Activated CD4-positive, alpha-beta T cell treated with anti-CD3 and anti-CD28 coated beads, Interleukin-2, amount 10 ng/mL, durations not matched to agents 24 days and 14 days (primary cell): ENCODE measurements around the gene FOXN3. TPM values are rescaled to one million over a fixed set of nuclear protein-coding genes. Genes with fewer than 3 reads are reported as not detected.
A peak's percentile ranks its signal among the peaks of the same experiment; 100 is the strongest.

ENCODE experiments used
- DNase-seq: peaks from one replicate; pipeline ENCODE4 v3.0.0; 2022
- H3K27ac Mint-ChIP-seq: one replicate; pipeline ENCODE4 v1.8.0; 2022; ENCODE audit warnings: mild to moderate bottlenecking, mixed read lengths
- H3K27me3 Mint-ChIP-seq: one replicate; pipeline ENCODE4 v1.8.0; 2022; ENCODE audit warnings: mixed read lengths
- H3K36me3 Mint-ChIP-seq: one replicate; pipeline ENCODE4 v1.8.0; 2022; ENCODE audit warnings: low read depth, mild to moderate bottlenecking, mixed read lengths
- H3K4me1 Mint-ChIP-seq: one replicate; pipeline ENCODE4 v1.8.0; 2021; ENCODE audit warnings: mixed read lengths
- H3K4me3 Mint-ChIP-seq: one replicate; pipeline ENCODE4 v1.8.0; 2022; ENCODE audit warnings: mild to moderate bottlenecking, moderate library complexity, mixed read lengths
- H3K9me3 Mint-ChIP-seq: one replicate; pipeline ENCODE4 v1.8.0; 2021; ENCODE audit warnings: mixed read lengths
- intact Hi-C: fragments of 100-400 bp; cut with micrococcal nuclease; formaldehyde crosslinking; loops from one replicate; pipeline ENCODE4 v1.15.1; 2023
- total RNA-seq: library from RNA; stranded (reverse); gene quantifications from 2 replicates; pipeline ENCODE4 v1.2.3, GENCODE V29; 2022

Gene FOXN3
- total RNA-seq, 1 donor from 2014 or later: 80.0 TPM

DNA sequence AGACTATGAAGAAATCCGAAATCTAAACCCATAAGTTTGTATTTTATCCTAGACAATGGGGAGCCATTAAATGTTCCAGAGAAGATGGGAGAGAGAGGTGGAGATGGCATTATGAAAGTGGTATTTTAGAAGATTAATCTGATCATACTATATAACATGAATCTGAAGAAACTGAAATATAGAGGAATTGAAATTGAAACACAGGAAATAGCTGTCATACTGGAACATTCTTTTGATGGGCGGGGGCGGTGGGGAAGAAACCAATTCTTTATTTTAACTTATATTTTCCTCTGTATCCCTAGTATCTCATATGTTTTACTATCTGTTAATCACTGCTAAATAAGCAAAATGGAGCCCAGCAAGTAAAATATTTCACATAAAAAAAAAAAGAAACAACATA, 27.0 kb upstream of the FOXN3 start:
- peak overlapping the region; percentile 16 for H3K4me3 Mint-ChIP-seq
- H3K36me3 Mint-ChIP-seq: peaks cover 13% of the 10 kb centered on the region
- peaks cover 47% of the 10 kb centered on the region for H3K4me1 Mint-ChIP-seq
- no peaks in the 10 kb centered on the region for H3K9me3 Mint-ChIP-seq
- peak overlapping the region; percentile 36 for H3K27ac Mint-ChIP-seq
- no peaks in the 10 kb centered on the region for H3K27me3 Mint-ChIP-seq
- DNase-seq: no peak
- intact Hi-C loops: loop anchor here (1.0 to 2.0 kb wide), 4 partner anchors 67 to 237 kb away; no protein-coding TSS in a partner anchor

DNA sequence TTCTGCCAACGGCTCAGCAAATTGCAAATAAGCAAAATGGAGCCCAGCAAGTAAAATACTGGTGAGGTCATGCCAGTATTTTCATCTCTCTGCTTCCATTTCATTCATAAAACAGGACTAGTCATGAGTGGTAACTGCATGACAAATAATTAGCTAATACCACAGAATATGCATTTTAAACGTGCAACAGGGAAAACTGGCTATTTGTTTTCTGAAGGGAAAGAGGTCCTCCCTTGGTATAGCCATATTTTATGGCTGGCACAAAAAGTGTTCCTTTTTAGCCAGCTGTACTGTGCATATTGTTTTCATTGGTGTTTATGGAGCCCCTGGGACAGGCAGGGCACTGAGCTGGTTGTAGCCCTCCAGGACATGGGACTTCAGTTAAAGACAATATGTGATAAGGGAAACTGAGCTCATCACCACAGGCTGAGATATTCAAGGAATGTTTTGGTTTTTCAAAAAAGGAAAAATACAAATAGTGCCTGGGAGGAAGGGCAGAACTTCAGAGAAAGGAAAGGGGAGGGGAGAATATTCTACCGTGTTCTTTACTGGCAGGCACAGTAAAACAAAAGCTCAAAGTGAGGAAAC, 26.1 kb upstream of the FOXN3 start:
- intact Hi-C loops: no loop called here
- Mint-ChIP-seq H3K4me3 (peak overlapping the region; percentile 70), H3K27me3 (no peaks in the 10 kb centered on the region), H3K27ac (peak overlapping the region; percentile 88), H3K4me1 (peaks cover 44% of the 10 kb centered on the region), H3K36me3 (peaks cover 13% of the 10 kb centered on the region), H3K9me3 (no peaks in the 10 kb centered on the region)
- no peak for DNase-seq

DNA sequence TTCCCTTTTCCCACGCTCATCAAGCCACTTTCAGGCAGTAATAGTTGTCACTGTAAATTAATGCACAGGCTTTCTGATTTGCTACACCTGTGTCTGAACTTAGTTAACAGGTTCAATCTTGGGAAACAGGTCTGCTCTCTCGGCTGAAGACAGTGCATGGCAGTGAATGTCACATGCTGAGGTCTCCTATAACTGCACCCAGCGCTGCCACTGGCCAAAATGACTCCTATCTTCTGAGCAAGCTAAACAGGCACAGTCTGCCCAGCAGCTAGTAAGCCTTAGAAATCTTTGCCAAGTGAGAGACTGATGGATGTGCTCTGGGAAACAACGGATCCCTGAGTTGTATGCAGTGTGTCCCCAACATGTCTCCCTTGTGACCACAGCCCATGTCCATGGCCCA, 25.2 kb upstream of the FOXN3 start:
- peaks cover 14% of the 10 kb centered on the region for H3K36me3 Mint-ChIP-seq
- DNase-seq: no peak
- no peaks in the 10 kb centered on the region for H3K27me3 Mint-ChIP-seq
- no peak overlapping the region for H3K4me3 Mint-ChIP-seq
- peaks cover 2% of the 10 kb centered on the region for H3K9me3 Mint-ChIP-seq
- peaks cover 35% of the 10 kb centered on the region for H3K4me1 Mint-ChIP-seq
- intact Hi-C loops: no loop called here
- H3K27ac Mint-ChIP-seq: no peak overlapping the region

DNA sequence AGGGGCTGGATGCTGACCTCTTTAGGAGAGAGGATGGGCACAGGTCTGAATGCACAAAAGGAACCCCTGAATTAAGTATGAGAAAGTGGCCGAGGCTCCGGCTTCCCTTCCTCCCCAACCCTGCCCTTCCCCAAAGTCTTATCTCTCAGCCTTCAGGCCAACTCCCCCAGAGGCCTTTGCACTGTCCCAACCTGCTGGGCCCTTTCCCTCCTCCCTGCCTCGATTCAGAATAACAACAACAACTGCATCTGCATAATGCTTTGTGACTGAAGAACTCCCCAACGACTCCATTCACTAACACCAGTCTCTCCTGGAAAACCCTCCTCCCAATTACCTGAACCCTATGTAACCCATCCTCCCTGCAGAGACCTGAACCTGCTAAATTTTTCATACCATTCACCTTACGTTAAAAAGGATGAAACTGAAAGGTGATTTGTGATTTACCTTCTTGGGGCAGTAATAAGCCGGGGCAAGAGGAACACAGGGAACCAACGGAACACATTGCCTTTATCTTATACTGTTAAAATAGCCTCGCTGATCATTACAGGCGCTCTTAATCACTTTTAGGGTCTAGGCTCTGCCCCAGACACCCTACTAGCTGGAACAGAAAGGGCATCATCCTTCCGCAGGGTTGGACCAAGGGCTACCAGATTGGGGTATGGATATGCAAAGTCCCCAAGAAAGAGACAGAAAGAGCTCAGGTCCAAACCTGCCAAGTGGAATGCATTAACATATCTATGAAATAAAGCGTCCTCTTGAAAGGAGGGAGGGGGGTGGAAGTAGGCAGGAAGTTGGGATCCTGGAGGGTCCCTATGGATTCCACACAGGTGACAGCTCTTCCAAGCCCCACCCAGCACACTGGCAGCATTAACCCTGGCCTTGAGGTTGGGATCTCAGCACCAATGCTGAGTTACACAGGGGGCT, 24.2 kb upstream of the FOXN3 start:
- H3K36me3 Mint-ChIP-seq: peaks cover 18% of the 10 kb centered on the region
- peaks cover 33% of the 10 kb centered on the region for H3K4me1 Mint-ChIP-seq
- intact Hi-C loops: no loop called here
- no peaks in the 10 kb centered on the region for H3K27me3 Mint-ChIP-seq
- no peak overlapping the region for H3K4me3 Mint-ChIP-seq
- no peak overlapping the region for H3K27ac Mint-ChIP-seq
- H3K9me3 Mint-ChIP-seq: peaks cover 4% of the 10 kb centered on the region
- DNase-seq: no peak

DNA sequence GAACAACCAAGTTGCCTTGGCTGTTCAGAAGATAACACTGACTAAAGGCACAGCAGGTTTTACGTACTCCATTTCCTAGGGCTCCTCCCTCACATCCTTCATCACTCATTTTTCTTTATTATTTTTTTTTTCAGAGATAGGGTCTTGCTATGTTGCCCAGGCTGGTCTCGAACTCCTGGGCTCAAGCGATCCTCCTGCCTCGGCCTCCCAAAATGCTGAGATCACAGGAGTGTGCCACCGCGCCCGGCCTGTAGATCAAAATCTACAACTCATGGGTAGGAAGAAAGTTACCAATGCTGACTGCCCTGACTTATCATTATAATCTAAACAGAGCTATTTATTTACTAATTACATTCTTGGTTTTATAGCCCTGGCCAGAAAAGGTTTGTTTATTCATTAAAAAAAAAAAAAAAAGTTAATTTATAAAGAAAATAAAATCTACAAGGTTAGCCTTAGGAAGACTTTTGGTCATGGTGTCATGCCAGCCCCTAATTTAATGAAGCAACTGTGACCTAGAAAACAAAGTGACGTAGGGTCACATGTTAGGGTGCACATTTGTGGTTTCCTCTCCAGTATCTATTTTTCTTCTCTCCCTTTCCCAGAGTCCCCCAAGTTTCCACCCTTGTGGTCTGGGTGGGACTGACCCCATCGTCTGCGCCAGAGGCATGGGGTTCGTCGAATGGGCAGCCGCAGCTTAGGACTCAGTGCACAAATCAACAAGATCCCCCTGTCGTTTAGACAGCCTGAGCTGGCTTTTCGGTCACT, 19.0 kb upstream of the FOXN3 start:
- no peak overlapping the region for H3K27ac Mint-ChIP-seq
- H3K4me1 Mint-ChIP-seq: peaks cover 16% of the 10 kb centered on the region
- intact Hi-C loops: no loop called here
- peaks cover 4% of the 10 kb centered on the region for H3K9me3 Mint-ChIP-seq
- no peaks in the 10 kb centered on the region for H3K27me3 Mint-ChIP-seq
- H3K4me3 Mint-ChIP-seq: no peak overlapping the region
- no peak for DNase-seq
- H3K36me3 Mint-ChIP-seq: peaks cover 13% of the 10 kb centered on the region

DNA sequence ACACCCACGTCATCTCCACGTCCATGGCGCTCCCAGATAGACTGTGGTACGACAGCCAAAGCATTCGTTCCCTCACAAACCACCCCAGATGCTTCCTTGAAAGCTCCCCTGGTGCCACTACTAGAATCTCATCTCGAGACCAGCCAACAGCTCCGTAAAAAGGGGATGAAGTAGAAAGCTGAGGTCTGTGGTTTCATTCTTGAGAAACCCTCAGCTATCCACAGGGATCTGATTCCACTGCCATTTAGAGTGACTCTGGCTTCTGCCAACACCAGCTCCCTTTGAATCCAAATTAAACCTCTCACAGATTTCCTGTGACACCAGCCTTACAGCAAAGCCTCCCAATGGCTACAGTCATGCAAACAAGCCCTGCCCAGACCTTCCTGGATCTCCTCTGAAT, 18.5 kb upstream of the FOXN3 start:
- no peak for DNase-seq
- Mint-ChIP-seq H3K27me3 (no peaks in the 10 kb centered on the region), H3K27ac (no peak overlapping the region)

DNA sequence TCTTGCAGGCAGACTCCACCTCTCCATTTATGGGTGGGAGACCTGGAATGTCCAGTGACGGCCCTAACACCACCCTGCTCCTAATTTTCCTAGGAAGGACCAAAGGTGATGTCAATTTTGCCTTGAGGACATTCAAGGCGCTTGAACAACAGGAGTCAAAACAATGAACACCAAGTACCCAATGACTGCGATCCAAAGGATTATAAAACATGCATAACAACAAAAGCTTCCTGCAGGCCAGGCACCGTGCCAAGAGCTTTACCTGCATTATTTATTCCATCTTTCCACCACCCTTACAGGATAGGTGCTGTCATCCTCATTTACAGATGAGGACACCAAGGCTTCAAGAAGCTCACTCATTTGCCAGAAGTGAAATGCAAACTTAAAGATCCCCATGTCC, 15.2 kb upstream of the FOXN3 start:
- intact Hi-C loops: loop anchor here (5.0 kb wide), 1 partner anchor 340 kb away; no protein-coding TSS in a partner anchor
- peak overlapping the region; percentile 8 for H3K4me3 Mint-ChIP-seq

More for the DNA sequence above, 18.5 kb upstream of the FOXN3 start:
- intact Hi-C loops: no loop called here
- H3K36me3 Mint-ChIP-seq: peaks cover 13% of the 10 kb centered on the region
- no peak overlapping the region for H3K4me3 Mint-ChIP-seq
- H3K4me1 Mint-ChIP-seq: peaks cover 22% of the 10 kb centered on the region
- H3K9me3 Mint-ChIP-seq: peaks cover 4% of the 10 kb centered on the region

DNA sequence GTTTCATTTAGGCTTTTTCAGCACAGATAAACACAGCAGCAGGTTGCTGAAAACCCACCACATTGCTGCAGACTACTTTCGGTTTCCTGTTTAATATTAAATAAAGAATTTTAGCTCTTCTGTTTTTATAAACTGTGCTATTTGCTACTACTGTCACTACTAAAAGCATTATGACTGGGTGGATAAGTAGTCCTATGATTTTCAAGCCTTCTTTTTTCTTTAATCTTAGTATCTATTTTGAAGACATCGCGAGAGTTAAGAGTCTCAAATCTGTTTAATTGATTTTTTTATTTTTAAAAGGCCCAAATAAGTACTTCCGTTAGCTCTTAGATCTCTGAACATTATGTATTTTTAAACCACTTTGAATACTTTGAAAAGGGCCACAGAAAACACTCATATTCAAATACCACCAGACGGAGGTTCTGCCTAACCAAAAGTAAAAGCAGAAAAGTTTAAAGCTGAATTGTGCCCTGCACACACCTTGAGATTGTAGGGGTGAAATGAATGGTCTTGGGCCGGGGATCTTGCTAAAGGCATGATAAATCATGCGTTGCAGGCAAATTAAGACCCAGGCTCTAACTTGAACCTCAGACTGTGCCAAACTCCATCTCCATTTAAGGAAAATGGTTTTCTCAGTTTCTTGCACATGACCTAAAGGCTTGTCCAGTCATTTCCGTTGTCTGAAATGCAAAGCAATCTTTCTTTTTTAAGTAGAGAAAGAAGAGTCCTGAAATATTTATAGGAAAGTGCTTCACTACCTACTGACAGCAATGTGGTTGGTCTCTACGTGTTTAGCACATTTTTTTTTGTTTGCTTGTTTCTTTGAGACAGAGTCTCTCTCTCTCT, 13.6 kb upstream of the FOXN3 start:
- intact Hi-C loops: loop anchor here (1.0 to 5.0 kb wide), 7 partner anchors 8 to 342 kb away; partner anchors contain the start of gene FOXN3
- Mint-ChIP-seq H3K4me3 (peak overlapping the region; percentile 78), H3K36me3 (peaks cover 7% of the 10 kb centered on the region), H3K27ac (peak overlapping the region; percentile 92), H3K27me3 (no peaks in the 10 kb centered on the region), H3K9me3 (no peaks in the 10 kb centered on the region), H3K4me1 (peaks cover 43% of the 10 kb centered on the region)
- peak; percentile 85 for DNase-seq

More for the DNA sequence above, 15.2 kb upstream of the FOXN3 start:
- H3K9me3 Mint-ChIP-seq: peaks cover 2% of the 10 kb centered on the region
- peaks cover 11% of the 10 kb centered on the region for H3K36me3 Mint-ChIP-seq
- H3K27me3 Mint-ChIP-seq: no peaks in the 10 kb centered on the region
- peaks cover 41% of the 10 kb centered on the region for H3K4me1 Mint-ChIP-seq
- no peak for DNase-seq
- H3K27ac Mint-ChIP-seq: peak overlapping the region; percentile 51

DNA sequence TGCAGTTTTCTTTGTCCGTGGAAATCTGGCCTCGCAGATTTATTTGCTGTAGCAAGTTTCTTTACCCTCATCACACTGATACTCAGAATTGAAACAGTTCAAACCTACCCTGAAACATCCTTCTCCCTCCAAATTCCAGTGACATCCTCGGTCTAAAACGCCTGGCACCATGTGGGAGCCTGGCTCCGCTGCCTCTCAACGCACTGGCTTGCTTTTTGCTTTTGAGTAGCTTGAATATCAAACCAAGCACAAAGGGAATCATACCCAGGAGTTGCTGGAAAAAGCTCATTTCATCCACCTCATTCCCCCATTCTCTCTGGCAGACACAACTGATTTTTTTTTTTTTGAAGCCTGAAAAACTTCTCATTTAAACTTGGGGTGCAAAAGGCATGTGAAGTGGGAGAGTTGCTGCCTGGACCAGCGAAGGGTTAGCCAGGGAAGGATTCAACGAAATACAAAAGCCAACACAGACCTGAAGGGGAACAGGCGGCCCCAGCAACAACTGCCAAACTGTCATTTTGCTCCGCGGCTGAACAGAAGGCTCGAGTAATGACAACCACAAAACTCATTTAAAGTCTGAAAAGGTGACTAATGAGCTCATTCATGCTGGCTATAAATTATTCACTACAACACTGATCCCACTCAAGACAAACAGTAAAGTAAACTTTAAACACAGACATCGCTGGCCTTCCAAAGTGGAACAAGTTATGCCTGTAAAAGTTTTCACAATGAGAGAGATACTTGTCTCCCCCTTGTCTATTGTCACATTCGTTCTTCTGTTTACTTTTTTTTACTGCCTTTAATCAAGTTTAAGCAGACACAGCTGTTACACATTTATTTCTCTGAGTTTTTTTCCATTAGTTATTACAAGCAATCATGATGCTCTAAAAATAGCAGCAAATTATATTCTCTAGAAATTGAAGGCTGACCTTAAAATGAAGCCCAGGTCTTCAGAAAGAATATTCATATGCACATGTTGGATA, 12.5 kb upstream of the FOXN3 start:
- H3K36me3 Mint-ChIP-seq: peaks cover 4% of the 10 kb centered on the region
- peaks cover 45% of the 10 kb centered on the region for H3K4me1 Mint-ChIP-seq
- peak; percentile 76 for DNase-seq
- H3K27me3 Mint-ChIP-seq: no peaks in the 10 kb centered on the region
- intact Hi-C loops: loop anchor here (1.0 to 5.0 kb wide), 8 partner anchors 7 to 531 kb away; partner anchors contain the start of gene FOXN3
- H3K4me3 Mint-ChIP-seq: peak overlapping the region; percentile 78
- H3K27ac Mint-ChIP-seq: peak overlapping the region; percentile 92
- H3K9me3 Mint-ChIP-seq: no peaks in the 10 kb centered on the region

DNA sequence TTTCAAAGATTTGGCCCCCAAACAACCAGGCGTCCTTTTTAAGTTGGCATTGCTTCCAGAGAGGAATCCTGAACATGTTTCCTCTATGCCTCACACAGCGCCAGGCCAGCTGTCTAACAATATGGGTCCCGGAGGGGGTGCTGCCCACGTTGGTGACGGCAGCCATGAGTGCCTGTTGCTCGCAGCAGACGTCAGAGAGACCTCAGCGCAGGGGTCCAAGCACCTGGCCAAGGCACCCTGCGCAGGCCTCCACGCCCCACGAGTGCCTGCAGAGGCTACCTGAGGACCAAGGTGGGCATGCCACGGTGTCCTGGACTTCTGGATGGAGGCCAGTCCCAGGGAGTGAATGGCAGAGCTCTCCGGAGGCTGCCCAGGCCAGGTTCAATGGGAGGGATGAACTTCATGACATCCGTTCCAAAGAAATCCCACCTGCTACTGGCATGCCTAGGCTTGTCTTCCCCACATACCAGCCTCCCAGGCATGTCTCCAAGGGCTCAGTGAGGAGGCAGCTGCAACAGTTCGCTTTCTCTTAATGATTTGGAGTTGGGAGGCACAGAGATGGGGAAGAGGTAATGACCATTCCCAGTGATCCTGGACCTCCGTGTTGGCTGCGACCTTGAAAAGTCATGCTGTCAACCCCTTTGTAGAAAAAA, 11.6 kb upstream of the FOXN3 start:
- no peaks in the 10 kb centered on the region for H3K27me3 Mint-ChIP-seq
- peaks cover 4% of the 10 kb centered on the region for H3K36me3 Mint-ChIP-seq
- intact Hi-C loops: loop anchor here (1.0 kb wide), 1 partner anchor 532 kb away; no protein-coding TSS in a partner anchor
- peak overlapping the region; percentile 92 for H3K27ac Mint-ChIP-seq
- DNase-seq: no peak
- H3K9me3 Mint-ChIP-seq: no peaks in the 10 kb centered on the region
- H3K4me3 Mint-ChIP-seq: peak overlapping the region; percentile 78
- H3K4me1 Mint-ChIP-seq: peaks cover 52% of the 10 kb centered on the region

DNA sequence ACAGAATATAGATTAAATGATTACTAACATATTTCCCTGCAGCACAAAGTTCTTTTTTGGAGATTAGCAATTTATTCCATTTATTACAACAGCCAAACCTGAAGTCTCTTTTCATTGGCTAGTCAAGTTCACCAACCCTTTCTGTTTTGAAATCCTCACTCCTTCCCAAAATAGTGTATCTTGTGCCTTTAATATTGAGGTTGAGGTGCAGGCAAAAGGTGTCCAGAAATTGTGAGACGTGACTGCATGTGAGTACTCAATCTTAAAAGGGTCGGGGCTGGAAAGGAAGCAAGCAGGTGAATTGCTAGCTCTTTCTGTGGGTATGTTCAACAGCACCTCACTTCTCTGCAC, 11.1 kb upstream of the FOXN3 start:
- no peak for DNase-seq
- Mint-ChIP-seq H3K36me3 (peaks cover 4% of the 10 kb centered on the region), H3K4me3 (peak overlapping the region; percentile 5), H3K27ac (no peak overlapping the region), H3K9me3 (no peaks in the 10 kb centered on the region), H3K4me1 (peaks cover 53% of the 10 kb centered on the region), H3K27me3 (no peaks in the 10 kb centered on the region)
- intact Hi-C loops: no loop called here
